LNCaP clone FGC (cell line): ENCODE measurements around the gene CALR.
"Not testable (repeated sequence)": the region's sequence is repeated elsewhere in the genome, so short reads cannot be mapped to it uniquely, and the experiment has no call there.

Source experiments
- DNase-seq: peaks from one replicate; pipeline ENCODE4 v3.0.0-alpha.2; 2011; ENCODE audit warnings: low read depth
- H3K4me3 ChIP-seq: 2 replicates; pipeline ENCODE4 v1.5.1; 2011; ENCODE audit warnings: mild to moderate bottlenecking, low read depth, low read length, control low read depth
- CTCF ChIP-seq: IDR thresholded peaks from 2 replicates; pipeline ENCODE4 v1.5.1; 2012; ENCODE audit warnings: mild to moderate bottlenecking; ENCODE audit not compliant: control insufficient read depth, insufficient read depth; ENCODE audit errors: extremely low read depth

The CALR gene

GRCh38 chr19:12899891-12900518, 38.4 kb upstream of the CALR start:
- TF ChIP-seq CTCF: no peak
- no peak overlapping the region for H3K4me3 ChIP-seq
- DNase-seq: no peak

- H3K4me3 ChIP-seq: no peak overlapping the region
- DNase-seq: no peak
- no peak for TF ChIP-seq CTCF
Observed at GRCh38 chr19:12907166-12907565, 31.2 kb upstream of the CALR start.

- H3K4me3 ChIP-seq: no peak overlapping the region
- no peak for TF ChIP-seq CTCF
- DNase-seq: peak; percentile 46
Observed at GRCh38 chr19:12912571-12912970, 25.8 kb upstream of the CALR start.

GRCh38 chr19:12913011-12913561, 25.3 kb upstream of the CALR start:
- peak; percentile 81 for DNase-seq
- no peak overlapping the region for H3K4me3 ChIP-seq
- no peak for TF ChIP-seq CTCF

- H3K4me3 ChIP-seq: no peak overlapping the region
- DNase-seq: no peak
- no peak for TF ChIP-seq CTCF
Observed at GRCh38 chr19:12913851-12914690, 24.3 kb upstream of the CALR start.

- not testable (repeated sequence) for H3K4me3 ChIP-seq, DNase-seq
Observed at GRCh38 chr19:12915860-12916259, 22.5 kb upstream of the CALR start.

GRCh38 chr19:12918253-12918652, 20.2 kb upstream of the CALR start:
- no peak for TF ChIP-seq CTCF
- no peak for DNase-seq
- H3K4me3 ChIP-seq: no peak overlapping the region
